Activated T-cell treated with anti-CD3 and anti-CD28 coated beads for 1 hour (primary cell): Measurements from ENCODE around the gene LMX1B.
A peak's percentile ranks its signal among the peaks of the same experiment; 100 is the strongest.
"Not testable (repeated sequence)": the region's sequence is repeated elsewhere in the genome, so short reads cannot be mapped to it uniquely, and the experiment has no call there.

Experiments
- DNase-seq: peaks from one replicate; pipeline ENCODE4 v3.0.0-alpha.2; 2020; ENCODE audit warnings: low read depth

LMX1B gene

GRCh38 chr9:126695701-126696400 is 82.1 kb downstream of the LMX1B start:
- DNase-seq = no peak

DNA sequence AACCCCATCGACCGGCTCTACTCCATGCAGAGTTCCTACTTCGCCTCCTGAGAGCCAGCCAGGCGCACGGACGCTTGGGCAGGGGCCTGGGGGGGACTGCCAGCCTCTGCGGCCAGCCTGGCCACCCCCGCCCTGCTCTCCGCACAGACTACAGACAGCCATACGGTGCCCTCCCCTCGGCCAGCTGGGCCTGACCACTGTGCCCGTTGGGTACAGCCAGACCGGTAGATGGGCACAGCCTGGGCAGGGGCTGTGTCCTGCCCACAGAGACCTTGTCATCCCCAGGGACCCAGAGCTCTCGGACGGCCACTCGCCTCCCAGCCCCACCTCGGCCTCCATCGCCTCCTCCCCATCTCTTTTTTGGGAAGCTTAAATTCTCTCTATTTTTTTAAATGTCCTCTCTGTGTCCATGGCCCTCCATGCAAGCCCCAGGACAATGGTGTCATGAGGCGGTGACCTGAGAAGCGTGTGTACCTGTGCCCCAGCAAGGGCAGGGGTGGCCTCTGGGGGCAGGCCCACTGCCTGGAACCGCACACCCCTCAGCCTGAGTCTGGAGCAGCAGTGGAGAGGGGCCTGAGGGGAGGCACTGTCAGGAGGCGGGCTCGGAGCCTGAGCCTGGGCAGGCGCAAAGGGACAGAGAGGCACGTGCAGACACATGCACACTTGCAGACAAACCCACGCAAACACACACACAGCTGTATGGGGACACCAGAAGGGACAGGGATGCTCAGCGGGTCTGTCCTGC is 82.8 kb downstream of the LMX1B start:
- no peak for DNase-seq

DNA sequence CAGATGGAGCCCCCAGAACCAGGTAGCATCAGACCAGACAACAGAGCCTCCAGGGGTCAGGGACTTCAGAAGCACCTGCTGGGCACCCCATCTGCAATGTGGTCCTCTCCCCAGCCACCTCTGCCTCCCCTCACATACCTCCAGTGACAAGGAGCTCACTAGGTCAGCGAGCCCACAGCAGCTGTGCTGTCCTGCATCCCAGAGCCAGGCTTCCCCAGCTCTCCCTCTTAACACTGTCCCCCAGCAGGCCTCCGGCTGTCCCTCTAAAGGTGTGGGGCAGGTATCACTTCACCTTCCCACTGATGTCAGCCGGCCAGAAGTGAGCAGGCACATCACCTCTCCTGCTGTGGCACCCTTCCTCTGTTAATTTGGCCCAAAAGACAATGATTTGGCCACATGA is 83.6 kb downstream of the LMX1B start:
- DNase-seq = no peak

DNA sequence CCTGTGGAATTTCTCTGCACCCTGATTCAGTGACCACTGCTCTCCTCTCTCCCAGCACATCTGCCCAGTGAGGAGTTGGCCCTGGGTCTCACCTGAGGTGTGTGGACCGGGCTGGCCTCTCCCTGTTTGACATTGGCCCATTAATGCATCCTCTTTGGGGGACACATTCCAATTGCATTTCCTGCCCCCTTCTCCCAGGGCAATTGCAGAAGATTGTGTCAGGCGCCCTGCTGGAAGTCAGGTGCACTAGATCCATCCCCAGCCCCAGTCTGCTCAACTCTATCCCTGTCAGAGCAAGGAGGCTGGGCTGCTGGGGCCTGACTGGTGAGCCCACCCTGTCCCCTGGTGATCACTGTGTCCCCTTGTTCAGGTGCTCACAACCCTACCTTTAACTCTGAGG is 84.5 kb downstream of the LMX1B start:
- no peak for DNase-seq

GRCh38 chr9:126698756-126699155 is 85.0 kb downstream of the LMX1B start:
- DNase-seq = no peak

- no peak for DNase-seq
These were observed 85.7 kb downstream of the LMX1B start for GRCh38 chr9:126699401-126699881.

GRCh38 chr9:126700296-126700695 is 86.6 kb downstream of the LMX1B start:
- DNase-seq = no peak

GRCh38 chr9:126700903-126701812 is 87.4 kb downstream of the LMX1B start:
- DNase-seq = no peak

- DNase-seq = no peak
These were observed 88.0 kb downstream of the LMX1B start for GRCh38 chr9:126701813-126702140.

DNA sequence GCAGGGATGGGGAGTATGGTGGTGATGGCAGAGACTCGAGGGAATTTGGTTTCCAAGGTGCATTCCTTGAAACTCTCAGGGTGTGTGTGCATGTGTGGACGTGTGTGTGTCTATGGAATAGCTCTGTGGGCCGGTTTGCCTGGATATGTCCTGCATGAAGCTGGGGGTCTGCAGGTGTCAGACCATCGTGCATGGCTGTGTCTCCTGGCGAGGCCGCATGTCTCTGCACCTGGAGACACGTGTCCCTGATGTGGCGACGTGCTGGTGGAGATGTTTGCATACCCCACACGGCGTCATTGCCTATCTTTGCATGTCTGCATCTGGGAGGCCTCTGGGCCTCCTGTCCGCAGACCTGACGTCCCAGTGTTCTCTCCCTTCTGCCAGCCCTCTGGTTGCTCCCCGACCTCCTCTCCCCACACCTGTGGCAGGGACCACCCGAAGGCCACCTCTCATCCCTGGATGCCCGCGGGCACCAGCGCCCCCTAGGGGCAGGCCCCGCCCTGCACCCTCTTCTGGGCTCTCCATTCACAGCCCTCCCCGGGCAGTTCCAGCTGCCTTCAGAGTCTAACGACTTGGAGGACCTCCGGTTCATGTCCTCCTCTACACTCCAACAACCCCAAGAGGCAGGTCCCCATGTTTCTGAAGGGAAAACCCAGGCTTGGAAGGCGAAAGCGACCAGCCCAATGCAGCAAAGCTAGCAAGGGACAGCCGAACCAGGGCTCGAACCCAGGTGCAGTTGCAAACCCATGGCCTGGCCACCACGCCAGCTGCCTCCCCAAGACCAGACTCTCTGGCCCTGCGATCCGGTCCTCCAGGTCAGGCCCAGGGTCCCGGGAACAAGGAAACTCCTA is 88.6 kb downstream of the LMX1B start:
- DNase-seq = peak; percentile 23

- no peak for DNase-seq
These were observed 89.5 kb downstream of the LMX1B start for GRCh38 chr9:126703002-126703865.

DNA sequence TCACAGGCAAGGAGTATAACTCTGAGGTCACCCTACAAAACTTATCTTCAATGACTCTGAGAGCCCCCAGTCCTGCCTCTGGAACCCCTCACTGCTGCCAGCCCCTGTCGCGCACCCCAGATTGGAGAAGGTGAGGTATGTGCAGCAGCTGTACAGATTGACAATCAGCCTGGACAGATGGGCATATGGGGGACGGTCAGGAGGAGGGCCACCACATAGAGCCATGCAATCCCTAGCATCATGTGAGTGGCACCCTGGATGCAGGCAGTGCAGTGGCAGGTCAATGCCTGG is 90.1 kb downstream of the LMX1B start:
- no peak for DNase-seq

DNA sequence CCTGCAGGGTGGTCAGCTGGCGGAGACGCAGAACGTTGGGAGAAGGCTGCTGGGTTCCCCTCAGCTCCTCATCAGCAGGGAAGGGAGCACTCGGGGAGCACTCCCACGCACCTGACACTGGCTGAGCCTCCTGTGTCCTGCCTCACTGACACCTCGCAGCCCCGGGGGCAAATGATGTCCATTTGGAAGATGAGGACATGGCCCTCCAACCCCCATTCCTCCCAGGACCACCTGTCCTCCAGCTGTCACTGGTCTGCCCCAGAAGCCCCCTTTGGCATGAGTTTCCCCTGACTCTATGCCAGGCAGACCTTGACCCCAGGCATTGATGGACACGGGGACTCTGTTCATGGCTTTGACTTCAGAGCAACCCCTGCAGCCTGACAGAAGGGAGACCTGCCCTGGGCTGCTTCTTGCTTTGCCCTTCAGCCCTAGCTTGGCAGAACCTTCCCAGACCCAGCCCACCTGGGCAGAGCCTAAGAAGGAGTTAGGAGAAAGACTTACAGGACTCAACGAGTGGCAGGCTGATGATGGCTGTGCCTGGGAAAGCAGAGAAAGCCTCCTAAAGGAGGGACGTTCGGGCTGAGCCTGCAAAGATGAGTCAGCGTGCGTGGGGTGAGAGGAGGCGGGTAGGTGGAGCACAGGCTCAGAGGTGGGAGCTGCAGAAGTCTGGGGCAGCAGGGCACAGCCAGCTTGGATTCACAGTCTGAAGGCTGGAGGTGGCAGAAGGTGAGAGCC is 90.6 kb downstream of the LMX1B start:
- no peak for DNase-seq

DNA sequence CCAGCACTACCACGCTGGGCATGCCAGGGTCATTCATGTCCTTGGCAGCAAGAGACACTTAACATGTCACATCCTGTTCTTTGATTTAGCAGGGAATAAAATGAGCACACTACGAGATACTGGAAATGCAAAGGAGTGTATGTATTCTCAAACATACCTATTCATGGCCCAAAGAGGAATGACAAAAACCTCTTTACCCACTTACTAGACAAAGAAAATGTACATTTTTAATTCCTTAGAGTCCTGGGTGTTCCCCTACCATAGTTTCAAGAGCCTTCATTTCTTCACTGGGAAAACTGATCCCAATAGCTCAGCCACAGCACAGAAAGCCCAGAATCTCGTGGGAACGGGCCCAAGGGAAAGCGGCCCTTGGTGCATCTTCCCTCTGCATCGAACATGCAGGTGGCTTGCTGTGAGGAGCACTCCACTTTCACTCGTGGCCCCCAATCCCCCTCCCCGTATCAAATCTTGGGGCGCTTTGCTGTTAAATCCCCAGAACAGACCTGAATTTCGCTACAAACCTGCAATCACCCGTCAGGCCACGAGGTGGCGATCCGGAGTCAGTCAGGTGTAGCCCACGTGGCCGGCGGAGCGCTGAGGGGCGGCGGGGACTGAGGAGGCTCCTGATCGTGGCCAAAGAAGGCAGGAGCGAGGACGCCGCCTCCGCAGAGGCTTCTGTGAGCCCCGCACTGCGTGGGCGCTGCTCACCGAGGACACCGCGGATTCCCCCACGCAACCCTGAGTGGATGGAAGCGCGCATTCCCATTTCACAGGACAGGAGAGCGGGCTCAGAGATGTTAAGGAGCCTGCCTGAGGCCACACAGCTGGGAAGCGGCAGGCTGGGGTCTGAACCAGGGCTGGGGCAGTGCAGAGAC is 91.4 kb downstream of the LMX1B start:
- peak; percentile 85 for DNase-seq

DNA sequence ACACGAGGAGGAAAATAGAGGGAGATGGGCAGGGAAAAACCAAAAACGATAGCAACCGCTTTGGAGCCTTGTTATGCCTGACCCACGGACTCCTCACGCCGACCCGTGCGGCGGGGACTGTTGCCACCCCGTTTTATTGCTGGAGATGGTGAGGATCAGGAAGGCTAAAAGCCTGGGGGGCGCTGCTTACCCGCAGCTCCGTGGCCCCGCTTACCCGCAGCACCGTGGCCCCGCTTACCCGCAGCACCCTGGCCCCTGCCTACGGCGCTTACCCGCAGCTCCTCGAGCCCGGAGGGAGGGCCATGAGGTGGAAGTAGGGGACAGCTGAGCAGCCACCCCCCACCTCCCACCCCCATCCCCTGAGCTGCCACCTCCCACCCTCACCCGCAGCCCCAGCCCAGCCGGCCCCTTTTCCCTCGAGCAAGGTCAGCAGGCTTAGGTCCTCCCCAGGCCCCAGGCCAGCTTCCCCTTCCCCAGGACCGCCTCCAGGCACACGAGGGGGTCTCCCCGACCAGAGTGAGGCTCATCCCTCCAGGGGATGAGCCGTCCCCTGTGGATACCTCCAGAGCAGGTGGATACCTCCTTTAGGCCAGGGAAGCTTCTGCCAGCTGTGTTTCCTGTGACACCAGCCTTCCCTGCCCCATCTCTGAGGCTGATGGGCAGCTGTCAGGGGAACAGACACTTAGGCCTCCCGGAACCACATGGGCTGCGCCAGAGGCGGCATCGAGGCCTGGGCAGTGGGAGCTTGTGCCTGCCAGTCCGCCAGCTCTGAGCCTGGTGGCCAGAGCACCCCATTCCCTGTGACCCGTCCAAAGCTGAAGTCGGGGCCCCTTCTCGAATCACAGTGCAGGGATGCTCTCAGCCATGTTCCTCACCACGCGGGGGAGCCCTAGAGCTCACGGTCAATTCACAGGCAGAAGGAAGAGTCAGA is 92.3 kb downstream of the LMX1B start:
- DNase-seq = peak; percentile 78

- DNase-seq = no peak
These were observed 92.9 kb downstream of the LMX1B start for GRCh38 chr9:126706698-126707053.

DNA sequence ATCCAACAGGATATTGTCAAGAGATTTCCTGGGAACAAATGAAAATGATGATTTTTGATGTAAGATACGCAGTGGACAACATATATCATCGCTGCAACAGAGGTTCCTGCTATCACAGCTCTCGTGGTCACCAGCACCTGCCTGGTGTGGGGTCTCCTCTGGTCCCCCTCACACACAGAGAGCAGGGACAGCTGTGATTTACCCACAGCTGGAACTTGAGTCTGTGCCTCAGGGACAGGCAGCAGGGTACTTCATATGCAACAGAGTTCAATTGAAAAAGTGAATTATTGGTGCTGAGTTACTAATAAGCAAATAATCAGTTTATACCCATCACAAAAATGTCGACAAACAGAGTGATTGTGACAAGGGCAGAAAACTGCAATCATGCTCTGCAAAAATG is 93.4 kb downstream of the LMX1B start:
- DNase-seq = no peak

GRCh38 chr9:126707712-126708111 is 94.0 kb downstream of the LMX1B start:
- DNase-seq = not testable (repeated sequence)
